GM19193 (cell line): ENCODE results near the gene TIMM50.

Experiments used
- POLR2A ChIP-seq: IDR thresholded peaks from 4 replicates; pipeline ENCODE4 v1.6.1; 2011; ENCODE audit not compliant: insufficient read depth, insufficient read length; ENCODE audit errors: extremely low read depth

The TIMM50 gene

GRCh38 chr19:39532233-39533002 lies 51.8 kb downstream of the TIMM50 start, which contains the start of gene EID2B:
Gene EID2B (minus strand): TSS chr19:39532852. CDS start chr19:39532802, 50 bp downstream.
- peak; percentile 63 for TF ChIP-seq POLR2A

GRCh38 chr19:39533003-39533512 lies 52.4 kb downstream of the TIMM50 start:
- TF ChIP-seq POLR2A: no peak

GRCh38 chr19:39533791-39534190 lies 53.2 kb downstream of the TIMM50 start:
- no peak for TF ChIP-seq POLR2A

GRCh38 chr19:39539165-39539517 lies 58.5 kb downstream of the TIMM50 start:
- no peak for TF ChIP-seq POLR2A

- TF ChIP-seq POLR2A: peak; percentile 76
Observed at GRCh38 chr19:39539518-39540332, 59.1 kb downstream of the TIMM50 start, which contains the start of gene EID2. Gene EID2 (minus strand): TSS chr19:39540161. CDS start chr19:39540079, 82 bp downstream.

- TF ChIP-seq POLR2A: no peak
Observed at GRCh38 chr19:39540333-39540673, 59.7 kb downstream of the TIMM50 start.
